GM10248 (cell line): ENCODE measurements around the gene CLDN20.

Source experiments
- CTCF ChIA-PET: fragments of 300-600 bp; sonication (Branson Sonifier 250); formaldehyde crosslinking; extraction: SDS; loops from one replicate; lab custom pipeline; 2021; ENCODE audit warnings: antibody characterized with exemption; lab: Yijun Ruan, JAX
- POLR2A ChIA-PET: fragments of 350-650 bp; sonication (Branson Sonifier 250); formaldehyde crosslinking; extraction: SDS; loops from one replicate; lab custom pipeline; 2020; ENCODE audit warnings: antibody characterized with exemption; lab: Yijun Ruan, JAX
- DNase-seq: peaks from one replicate; pipeline ENCODE4 v3.0.0; 2012; ENCODE audit errors: extremely low spot score
- TF ChIP-seq, protein P1 (sequence below): IDR thresholded peaks from 2 replicates; pipeline ENCODE4 v1.5.1; 2012; ENCODE audit warnings: mild to moderate bottlenecking, low read depth; ENCODE audit errors: extremely low read depth, missing control alignments, control extremely low read depth

Gene CLDN20

DNA sequence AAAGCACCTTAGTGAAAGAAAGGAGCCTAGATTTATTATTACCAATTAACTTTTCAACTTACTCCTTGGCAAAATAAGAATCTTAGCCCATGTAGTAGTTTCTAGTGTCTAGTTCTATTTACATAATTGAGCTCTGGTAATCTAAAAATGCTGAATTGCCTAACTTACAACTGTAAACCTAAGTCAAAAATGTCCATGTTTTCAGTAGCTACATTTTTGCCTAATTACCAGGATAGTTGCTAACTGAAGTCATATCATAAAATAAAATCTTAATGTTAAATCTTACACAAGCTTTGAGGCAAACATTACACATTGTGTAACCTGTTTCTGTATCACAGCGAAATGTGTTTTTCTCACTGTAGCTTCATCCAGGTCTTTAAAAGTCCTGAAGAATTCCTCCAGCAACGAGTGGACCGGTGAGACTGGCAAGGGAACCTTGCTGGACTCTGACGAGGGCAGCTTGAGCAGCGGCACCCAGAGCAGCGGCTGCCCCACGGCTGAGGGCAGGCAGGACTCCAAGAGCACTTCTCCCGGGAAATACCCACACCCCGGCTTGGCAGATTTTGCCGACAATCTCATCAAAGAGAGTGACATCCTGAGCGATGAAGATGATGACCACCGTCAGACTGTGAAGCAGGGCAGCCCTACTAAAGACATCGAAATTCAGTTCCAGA, 7.6 kb upstream of the CLDN20 start:
- TF ChIP-seq, protein P1, sequence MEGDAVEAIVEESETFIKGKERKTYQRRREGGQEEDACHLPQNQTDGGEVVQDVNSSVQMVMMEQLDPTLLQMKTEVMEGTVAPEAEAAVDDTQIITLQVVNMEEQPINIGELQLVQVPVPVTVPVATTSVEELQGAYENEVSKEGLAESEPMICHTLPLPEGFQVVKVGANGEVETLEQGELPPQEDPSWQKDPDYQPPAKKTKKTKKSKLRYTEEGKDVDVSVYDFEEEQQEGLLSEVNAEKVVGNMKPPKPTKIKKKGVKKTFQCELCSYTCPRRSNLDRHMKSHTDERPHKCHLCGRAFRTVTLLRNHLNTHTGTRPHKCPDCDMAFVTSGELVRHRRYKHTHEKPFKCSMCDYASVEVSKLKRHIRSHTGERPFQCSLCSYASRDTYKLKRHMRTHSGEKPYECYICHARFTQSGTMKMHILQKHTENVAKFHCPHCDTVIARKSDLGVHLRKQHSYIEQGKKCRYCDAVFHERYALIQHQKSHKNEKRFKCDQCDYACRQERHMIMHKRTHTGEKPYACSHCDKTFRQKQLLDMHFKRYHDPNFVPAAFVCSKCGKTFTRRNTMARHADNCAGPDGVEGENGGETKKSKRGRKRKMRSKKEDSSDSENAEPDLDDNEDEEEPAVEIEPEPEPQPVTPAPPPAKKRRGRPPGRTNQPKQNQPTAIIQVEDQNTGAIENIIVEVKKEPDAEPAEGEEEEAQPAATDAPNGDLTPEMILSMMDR: no peak
- DNase-seq: no peak
- POLR2A ChIA-PET: no interaction called here
- CTCF ChIA-PET: interaction anchor here (3.4 kb wide), 1 partner anchor 12 kb away, joined by 11 read pairs; no protein-coding TSS in a partner anchor

DNA sequence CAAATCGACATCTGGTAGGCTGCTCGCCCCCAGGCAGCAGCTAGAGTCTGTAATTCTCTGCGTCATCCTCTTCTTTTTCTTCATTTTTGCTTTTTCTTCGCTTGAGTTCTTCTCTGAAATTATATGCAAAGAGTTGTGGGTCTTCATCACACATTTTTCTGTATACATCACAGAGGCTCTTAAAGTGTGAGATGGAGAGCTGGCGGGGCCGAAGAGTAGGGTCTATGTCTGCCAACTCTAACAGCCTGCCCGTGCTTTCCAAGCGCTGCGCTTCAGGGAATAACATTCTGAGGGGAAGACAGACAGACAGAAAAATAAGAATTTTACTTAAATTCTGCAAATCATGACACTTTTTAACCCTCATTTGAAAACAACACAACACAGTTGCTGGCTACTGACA, 6.0 kb upstream of the CLDN20 start:
- ChIA-PET CTCF (interaction anchor here (1.0 to 3.4 kb wide), 8 partner anchors 10 to 333 kb away, joined by 3 to 16 read pairs (median 4); no protein-coding TSS in a partner anchor), POLR2A (no interaction called here)
- TF ChIP-seq, protein P1: no peak
- no peak for DNase-seq

DNA sequence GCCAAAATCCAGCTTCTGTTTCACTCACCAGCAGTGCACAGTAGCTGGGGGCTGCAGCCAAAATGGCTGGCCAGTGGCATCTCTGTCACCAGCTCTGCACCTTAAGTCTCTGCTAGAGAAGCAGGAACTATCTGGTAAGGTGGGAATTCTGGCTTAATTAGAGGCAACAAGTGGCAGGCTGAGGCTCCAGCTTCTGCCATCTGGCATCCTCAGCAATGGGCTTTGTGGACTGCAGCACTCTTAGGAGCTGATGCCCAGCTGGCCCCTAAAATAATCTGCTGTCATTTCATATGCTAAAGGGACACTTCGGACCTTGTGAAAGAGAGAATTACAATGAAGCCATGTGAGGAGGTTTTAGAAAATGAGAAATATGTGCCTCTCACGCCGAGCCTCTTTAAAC, 4.6 kb upstream of the CLDN20 start:
- CTCF ChIA-PET: interaction anchor here (1.4 to 3.4 kb wide), 8 partner anchors 9 to 82 kb away, joined by 3 to 16 read pairs (median 8); no protein-coding TSS in a partner anchor
- TF ChIP-seq, protein P1: no peak
- no peak for DNase-seq
- POLR2A ChIA-PET: interaction anchor here (1.3 kb wide), 1 partner anchor 524 kb away, joined by 3 read pairs; no protein-coding TSS in a partner anchor

DNA sequence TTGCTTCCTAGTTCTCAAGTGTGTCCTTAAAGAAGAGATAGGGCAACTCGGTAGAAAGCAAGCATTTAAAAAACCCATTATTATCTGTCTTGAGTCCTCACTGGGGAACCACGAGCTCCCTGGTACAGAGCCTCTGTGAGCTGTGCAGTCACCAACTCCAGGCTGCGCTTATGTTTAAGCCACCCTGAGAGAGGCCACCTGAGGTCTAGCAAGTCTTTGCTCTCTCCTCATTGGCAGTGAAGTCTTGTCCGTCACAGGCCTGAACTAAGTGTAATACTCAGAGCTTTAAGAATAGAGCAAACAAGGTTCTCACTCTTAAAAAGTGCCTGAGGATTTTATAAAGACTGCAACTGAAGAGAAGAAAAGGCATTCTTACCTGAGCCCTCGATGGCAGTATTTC, 3.9 kb upstream of the CLDN20 start:
- CTCF ChIA-PET: interaction anchor here (1.2 to 3.2 kb wide), 5 partner anchors 9 to 424 kb away, joined by 3 to 16 read pairs (median 4); no protein-coding TSS in a partner anchor

DNA sequence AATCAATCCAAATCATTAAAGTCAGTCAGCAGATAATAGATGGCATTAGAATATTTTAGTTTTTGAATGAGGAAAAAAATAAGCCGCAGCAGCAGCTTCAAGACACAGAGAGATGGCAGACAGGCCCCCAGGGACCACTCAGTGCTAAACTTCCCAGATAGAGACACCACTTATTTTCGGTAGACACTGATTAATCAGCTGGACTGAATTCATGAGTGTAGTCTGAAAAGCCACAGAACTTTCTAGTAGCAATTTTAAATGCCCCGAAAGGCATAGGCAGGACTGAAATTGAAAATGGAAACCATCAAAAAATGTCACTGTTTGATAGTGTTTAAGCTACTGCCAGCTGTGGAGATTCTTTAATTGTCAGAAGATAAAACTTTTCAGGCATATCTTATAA, 3.1 kb upstream of the CLDN20 start:
- CTCF ChIA-PET: interaction anchor here (1.2 to 2.8 kb wide), 4 partner anchors 8 to 425 kb away, joined by 3 to 8 read pairs (median 6); no protein-coding TSS in a partner anchor
- POLR2A ChIA-PET: no interaction called here
- DNase-seq: no peak
- TF ChIP-seq, protein P1: no peak

More for the DNA sequence above, 3.9 kb upstream of the CLDN20 start:
- TF ChIP-seq, protein P1: no peak
- POLR2A ChIA-PET: interaction anchor here (1.3 kb wide), 1 partner anchor 525 kb away, joined by 3 read pairs; no protein-coding TSS in a partner anchor
- no peak for DNase-seq

DNA sequence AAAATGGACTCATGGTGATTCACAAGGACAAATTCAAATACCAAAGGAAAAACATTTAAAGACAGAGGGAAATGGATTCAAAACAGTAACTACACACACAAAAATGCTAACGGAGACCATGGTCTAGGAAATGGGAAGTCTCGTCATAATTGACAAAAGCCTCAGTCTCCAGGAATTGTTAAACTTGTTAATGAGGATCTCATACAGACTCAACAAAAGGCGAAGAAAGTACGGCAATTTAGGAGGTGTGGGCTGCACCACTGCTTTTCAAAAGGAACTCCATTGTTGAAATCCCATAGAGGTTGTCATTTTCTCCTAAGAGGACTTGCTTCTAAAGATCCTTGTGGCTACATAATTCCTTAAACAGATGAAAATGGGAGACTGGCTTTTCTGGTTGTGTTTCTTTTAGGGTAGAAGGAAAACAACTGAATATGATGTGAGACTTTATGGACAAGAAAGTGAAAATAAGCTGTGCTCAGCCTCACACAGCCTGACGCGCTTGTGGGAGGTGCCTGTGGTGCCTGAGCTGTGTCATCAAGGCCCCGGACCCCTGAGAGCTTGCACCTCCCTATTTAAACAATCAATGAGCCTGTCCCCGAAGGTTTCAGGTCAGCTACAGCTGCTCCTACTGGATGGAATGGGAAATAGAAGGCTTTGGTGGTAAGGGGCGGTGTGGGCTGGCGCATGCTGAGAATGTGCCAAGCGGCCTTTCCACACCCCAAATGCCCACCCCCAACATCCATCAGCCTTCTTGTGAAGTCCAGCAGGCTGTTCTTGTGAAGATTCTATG, 2.5 kb upstream of the CLDN20 start:
- DNase-seq: no peak
- ChIA-PET POLR2A (interaction anchor here (0.6 kb wide), 1 partner anchor 167 kb away, joined by 3 read pairs; no protein-coding TSS in a partner anchor), CTCF (interaction anchor here (1.6 to 2.8 kb wide), 3 partner anchors 8 to 13 kb away, joined by 4 to 8 read pairs (median 7); no protein-coding TSS in a partner anchor)
- TF ChIP-seq, protein P1: no peak
